Activated naive CD4-positive, alpha-beta T cell treated with anti-CD3 and anti-CD28 coated beads, Interleukin-2, amount 50 U/mL, for 24 hours (primary cell): ENCODE results near the gene NR2F1.

ENCODE experiments used
- H3K27ac Mint-ChIP-seq: one replicate; pipeline ENCODE4 v1.8.0; 2021; ENCODE audit warnings: mild to moderate bottlenecking, mixed read lengths
- H3K27me3 Mint-ChIP-seq: one replicate; pipeline ENCODE4 v1.8.0; 2021; ENCODE audit warnings: mixed read lengths
- H3K36me3 Mint-ChIP-seq: one replicate; pipeline ENCODE4 v1.8.0; 2021; ENCODE audit warnings: mixed read lengths
- H3K4me1 Mint-ChIP-seq: one replicate; pipeline ENCODE4 v1.8.0; 2021; ENCODE audit warnings: mixed read lengths
- H3K4me3 Mint-ChIP-seq: one replicate; pipeline ENCODE4 v1.8.0; 2021; ENCODE audit warnings: mild to moderate bottlenecking, mixed read lengths
- H3K9me3 Mint-ChIP-seq: one replicate; pipeline ENCODE4 v1.8.0; 2021; ENCODE audit warnings: mixed read lengths

Gene NR2F1

DNA sequence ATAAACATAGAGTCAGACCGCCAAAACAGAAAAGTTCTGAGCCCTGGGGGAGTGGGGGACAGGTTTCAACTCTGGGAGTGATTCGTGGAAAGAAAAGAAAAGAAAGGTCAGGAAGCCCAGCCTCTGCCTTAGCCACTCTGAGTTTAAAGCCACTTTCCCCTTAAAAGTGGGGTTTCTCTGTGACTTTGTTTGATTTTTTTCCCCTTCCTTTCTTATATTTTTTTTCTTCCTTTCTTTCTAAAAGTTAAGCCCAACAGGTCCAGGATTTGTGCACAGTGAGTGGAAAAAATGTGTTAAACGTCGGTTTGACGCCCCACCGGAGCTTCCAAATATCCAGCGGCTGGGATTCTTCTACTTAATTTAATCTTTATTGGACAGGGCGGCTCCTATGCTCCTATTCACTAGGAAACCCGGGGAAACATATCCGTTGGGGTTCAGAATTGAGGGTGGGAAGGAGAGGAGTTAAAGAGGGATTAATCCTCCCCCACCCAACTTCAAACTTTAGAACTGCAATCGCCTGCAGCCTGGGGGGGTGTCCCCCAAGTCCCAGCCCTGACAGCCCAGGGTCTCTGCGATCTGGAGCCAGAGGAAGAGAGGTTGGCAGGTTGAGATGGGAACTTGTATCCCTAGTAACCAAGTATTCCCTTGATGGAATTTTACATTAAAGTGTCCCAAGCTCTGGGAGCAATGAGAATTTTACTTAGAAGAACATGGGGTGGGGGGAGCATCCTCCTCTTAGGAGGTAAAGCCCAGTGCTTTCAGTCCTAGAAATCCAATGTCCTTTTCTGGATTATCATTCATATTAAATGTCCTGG, 8.3 kb upstream of the NR2F1 start:
- Mint-ChIP-seq H3K9me3 (no peaks in the 10 kb centered on the region), H3K27ac (no peak overlapping the region), H3K27me3 (peaks cover 70% of the 10 kb centered on the region), H3K4me1 (peaks cover 23% of the 10 kb centered on the region), H3K4me3 (no peak overlapping the region), H3K36me3 (no peaks in the 10 kb centered on the region)

DNA sequence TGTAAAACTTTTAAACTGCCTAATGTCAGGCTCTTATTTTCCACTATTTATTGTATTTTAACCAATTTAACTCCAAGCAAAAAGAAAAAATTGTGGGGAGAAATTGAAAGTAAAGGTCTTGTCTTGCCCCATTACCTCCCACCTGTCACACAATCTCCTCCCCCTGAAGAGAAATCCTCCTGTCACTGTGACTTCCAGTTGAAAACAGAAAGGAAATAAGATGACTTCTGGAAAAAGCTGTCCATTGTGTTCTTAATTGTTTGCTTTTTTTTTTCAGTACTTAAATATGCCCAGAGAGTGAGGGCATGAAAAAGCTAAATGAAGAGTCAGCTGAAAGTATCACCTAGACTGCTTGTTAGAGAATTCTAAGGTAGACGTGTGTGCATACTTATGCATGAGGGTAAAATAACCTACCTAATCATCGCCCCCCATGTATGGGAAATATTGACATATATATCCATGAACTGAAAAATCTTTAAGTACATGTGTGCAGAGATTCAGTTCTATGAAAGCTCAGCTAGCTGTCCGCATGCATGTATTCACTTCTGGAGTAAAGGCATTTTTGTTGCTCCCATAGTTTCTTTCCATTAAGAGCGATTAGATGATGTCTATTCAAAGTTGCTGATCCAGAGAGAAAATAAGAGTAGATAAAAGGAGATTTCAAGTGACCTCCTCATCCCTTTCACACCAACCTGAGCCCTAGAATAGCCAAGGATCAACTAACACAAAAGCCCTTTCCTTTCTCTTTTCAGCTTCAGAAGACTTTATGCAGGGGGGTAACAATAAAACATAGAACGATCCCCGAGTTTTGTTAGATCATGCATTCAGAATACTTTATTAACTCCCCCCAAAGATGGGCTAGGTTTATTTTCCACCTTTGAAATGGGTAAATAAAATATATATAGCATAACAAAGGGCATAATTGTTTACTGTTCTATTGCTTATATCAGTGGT, 7.3 kb upstream of the NR2F1 start:
- H3K36me3 Mint-ChIP-seq = no peaks in the 10 kb centered on the region
- H3K27ac Mint-ChIP-seq = no peak overlapping the region
- peaks cover 26% of the 10 kb centered on the region for H3K4me1 Mint-ChIP-seq
- H3K27me3 Mint-ChIP-seq = peaks cover 72% of the 10 kb centered on the region
- H3K4me3 Mint-ChIP-seq = no peak overlapping the region
- no peaks in the 10 kb centered on the region for H3K9me3 Mint-ChIP-seq

DNA sequence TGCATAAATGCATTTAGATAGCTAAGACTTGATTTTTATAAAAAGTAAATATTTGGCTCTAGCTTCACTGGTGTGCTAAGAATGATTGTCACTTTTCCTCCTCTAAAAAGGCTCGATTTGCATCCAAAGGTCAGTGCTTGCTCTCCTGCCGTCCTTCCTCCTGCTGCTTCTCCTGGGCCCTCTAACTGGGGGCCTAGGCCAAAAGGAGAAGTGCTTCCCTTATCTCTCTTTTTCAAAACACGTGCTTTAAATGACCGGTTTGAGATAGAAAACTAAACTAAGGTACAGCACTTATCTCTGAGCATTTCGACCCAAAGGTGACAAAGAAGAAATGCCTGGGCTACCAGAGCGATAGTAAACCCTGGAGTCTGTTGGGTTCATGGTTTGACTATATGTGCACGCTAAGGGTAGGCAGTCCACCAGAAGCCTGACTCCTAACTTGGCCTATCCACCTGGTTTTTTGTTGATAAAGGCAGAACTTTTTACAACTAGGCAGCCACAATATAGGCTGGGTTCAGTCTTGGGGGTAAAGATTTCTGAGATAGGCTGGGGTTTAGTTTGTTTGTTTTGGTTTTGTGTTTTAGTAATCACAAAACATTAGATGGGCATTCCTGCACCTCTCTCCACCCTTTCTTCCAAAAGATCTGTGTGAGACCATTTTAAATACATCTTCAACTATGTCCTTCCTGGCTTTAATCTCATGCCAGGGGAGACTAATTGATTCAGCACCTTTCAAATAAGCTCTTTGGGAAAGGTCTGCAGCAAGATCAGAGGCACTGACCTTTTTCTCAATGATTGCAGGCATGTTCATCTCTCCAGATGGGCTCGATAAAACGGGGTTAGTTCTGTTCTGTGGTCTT, 5.8 kb upstream of the NR2F1 start:
- Mint-ChIP-seq H3K4me3 (no peak overlapping the region), H3K27ac (no peak overlapping the region), H3K9me3 (no peaks in the 10 kb centered on the region), H3K4me1 (peaks cover 20% of the 10 kb centered on the region), H3K36me3 (no peaks in the 10 kb centered on the region), H3K27me3 (peaks cover 66% of the 10 kb centered on the region)

DNA sequence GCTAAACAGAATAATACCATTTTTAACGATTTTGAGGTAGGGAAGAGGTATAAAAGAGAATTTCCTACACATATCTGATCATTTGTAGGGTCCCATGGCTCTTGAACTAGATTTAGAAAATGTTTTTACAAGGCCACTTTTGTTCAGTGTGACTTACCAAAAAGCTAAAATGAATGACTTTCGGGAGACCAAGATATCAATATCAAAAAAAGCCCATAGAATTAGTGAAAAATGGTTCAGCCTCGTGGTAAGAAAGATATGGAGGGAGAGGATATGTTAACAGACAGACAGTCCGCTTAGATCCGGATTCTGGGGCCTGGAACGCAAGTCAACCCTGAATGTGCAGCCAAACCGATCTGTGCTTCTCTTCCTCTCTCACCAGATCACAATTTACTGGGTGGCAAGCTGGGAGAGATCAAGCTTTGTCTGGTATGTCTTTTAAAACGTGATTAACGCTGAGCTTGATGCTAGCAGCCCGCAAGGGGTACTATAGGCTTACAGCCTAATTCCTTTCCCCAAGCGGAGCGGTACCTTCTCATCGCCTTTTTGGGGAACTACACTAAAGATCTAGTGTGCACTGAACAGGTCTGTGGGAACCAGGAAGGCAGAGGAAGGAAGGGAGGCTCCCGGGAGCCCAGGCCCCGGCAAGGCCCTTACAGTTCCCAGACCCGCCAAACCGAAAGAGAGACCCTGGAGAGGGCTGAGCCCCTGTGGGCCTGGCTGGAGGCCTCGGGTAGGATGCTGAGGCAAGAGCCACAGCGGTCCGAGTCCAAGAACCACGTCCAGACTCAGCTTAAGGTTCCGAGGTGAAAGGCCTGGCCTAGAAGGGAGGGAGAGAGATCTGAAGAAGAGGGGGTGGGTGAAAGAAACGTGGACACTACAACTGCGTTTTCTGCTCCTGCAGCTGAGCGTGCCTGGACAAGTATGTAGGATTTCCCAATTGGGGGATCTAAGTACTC, 4.9 kb upstream of the NR2F1 start:
- no peaks in the 10 kb centered on the region for H3K9me3 Mint-ChIP-seq
- no peaks in the 10 kb centered on the region for H3K36me3 Mint-ChIP-seq
- peaks cover 61% of the 10 kb centered on the region for H3K27me3 Mint-ChIP-seq
- H3K4me1 Mint-ChIP-seq = peaks cover 20% of the 10 kb centered on the region
- no peak overlapping the region for H3K27ac Mint-ChIP-seq
- peak overlapping the region; percentile 47 for H3K4me3 Mint-ChIP-seq

DNA sequence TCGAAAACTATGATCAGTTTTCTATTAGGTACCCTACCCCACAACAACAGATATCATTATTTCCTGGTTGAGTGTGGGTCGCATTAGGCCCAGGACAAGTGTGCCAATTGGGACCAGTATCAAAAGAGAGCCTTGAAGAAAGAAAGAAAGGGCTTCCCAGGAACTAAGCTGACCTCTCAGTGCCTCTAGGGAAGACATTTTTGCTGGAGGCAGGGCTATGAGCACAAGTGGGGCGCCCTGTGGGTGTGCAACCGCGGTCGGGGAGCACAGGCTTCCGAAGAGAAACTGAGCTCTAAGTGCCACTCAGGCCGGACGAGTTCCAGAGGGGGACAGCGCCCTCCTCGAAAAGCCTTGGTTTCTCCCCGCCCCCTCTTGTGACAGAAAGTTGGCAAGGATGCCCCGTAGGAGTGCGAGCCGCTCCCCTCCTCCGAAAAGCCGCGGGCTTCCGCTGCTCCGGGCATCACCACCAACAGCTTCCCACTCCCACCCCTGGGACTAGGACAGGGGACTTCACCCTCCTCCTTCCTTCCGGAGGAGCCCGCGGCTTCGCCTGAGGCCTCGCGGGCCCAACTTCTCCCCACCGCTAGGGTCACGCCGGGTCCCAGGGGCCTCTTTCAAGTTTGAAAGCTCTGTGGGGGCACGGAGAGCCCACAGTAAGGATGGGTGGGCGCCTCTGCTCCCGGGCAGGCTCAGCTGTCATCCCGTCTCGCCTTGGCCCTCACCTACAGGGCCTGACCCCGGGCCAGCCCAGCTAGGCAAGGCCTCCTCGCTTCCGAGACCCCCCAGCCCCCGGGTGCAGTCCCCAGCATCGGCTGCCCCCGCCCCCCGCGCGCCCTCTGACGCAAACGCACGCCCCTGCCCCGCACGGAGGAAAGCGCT, 4.0 kb upstream of the NR2F1 start:
- Mint-ChIP-seq H3K27me3 (peaks cover 53% of the 10 kb centered on the region), H3K4me1 (peaks cover 20% of the 10 kb centered on the region), H3K27ac (no peak overlapping the region), H3K36me3 (no peaks in the 10 kb centered on the region), H3K4me3 (peak overlapping the region; percentile 42), H3K9me3 (no peaks in the 10 kb centered on the region)

DNA sequence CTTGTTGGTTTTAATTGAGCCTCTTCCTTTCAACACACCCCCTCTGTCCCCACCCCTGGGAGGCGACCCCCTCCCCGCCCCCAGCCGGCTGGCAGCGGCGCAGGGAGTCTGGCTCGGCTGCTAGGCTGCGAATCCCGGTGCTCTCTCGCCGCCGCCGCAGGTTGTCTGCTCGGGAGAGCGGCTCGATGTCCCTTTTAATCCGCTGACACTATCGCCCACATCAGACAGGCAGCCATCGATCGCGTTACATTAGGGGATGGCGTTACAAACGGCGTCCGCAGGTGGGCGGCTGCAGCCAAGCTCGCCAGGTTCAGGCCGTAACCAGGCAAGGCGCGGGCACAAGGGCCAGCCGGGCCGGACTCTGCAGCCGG, 3.3 kb upstream of the NR2F1 start:
- no peaks in the 10 kb centered on the region for H3K9me3 Mint-ChIP-seq
- H3K4me3 Mint-ChIP-seq = peak overlapping the region; percentile 82
- no peaks in the 10 kb centered on the region for H3K36me3 Mint-ChIP-seq
- H3K4me1 Mint-ChIP-seq = peaks cover 20% of the 10 kb centered on the region
- H3K27me3 Mint-ChIP-seq = peaks cover 48% of the 10 kb centered on the region
- H3K27ac Mint-ChIP-seq = no peak overlapping the region

DNA sequence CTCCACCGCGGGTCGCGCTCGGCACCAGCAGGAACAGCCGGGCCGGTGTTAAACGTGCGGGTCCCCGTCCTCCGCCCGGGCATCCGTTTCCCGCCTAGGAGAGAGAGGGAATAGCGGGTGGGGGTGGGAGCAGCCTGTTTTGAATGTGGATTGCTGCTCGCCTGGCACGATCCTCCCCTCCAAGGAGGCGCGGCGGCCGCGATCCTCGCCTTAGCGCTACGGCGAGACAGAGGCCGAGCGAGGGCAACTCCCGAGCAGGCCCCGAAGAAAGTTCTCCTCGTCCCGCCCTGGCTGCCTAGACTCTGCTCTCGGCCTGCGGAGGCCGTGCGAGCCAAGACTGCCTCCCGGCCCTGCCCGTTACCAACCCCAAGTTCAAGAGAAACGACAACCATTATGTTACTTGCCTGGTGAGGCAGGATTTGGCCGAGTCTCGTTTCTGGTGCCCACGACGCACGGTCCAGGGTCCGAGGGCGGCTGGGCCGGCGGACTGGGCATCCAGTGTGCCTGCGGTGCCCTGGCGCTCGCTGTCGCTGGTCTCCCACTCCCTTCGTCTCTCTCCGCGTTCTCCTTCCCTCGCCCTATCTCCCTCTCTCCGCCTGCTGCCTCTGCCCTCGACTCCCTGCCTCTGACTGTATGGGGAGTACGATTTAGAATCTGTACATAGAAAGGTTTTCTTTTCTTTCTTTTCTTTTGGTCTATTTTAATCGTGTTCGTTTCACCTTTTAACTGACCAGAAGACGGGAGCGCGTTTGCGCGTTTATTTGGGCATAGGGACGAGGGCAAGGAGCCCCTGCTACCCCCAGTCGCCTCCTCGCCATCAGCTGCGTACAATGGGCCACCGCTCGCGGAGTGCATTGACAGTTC, 2.7 kb upstream of the NR2F1 start:
- Mint-ChIP-seq H3K4me1 (peaks cover 20% of the 10 kb centered on the region), H3K27ac (peak overlapping the region; percentile 4), H3K9me3 (no peaks in the 10 kb centered on the region), H3K4me3 (peak overlapping the region; percentile 82), H3K36me3 (no peaks in the 10 kb centered on the region), H3K27me3 (peaks cover 42% of the 10 kb centered on the region)

DNA sequence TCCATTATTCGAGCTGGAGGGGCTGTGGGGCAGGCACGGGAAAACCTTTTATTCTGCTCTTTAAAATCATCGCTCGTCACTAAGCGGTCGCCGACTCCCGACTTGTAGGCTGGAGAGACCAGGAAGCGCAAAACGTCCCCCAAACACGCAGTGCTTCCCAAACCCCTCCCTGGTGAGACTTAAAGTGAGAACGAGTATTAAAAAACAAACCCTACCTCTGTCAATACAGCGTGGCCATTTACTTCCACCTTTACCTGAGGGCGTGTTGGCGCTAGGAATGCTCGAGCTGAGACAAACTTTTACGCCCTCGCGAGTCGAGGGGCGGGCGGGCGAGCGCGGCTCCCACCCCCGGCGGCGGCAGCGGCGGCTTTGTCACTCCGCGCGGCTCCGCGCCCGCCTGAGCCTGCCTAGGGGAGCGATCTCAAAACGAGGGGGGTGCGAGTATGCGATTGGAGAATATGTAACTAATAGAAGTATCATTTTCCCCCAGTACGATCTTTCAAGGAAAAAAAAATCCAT, 2.0 kb upstream of the NR2F1 start, which contains the start of gene NR2F1-AS1:
TSS of gene NR2F1-AS1 (minus strand) at position 293 of the 519 bp plus-strand sequence.
- H3K9me3 Mint-ChIP-seq = no peaks in the 10 kb centered on the region

DNA sequence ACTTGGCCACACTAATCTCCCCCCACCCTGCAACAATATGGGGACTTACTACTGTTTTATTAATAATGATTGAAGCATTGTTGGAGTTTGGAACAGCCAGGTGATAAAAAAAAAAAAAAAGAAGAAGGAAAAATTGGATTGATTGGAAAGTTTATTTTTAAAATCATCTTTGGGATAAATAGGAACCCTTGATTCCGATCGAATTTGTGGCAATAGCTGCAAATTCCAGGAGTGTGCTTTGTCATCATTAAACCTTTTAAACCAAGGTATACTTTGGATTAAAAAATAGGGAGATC, 907 bp upstream of the NR2F1 start:
- Mint-ChIP-seq H3K9me3 (no peaks in the 10 kb centered on the region), H3K4me3 (no peak overlapping the region), H3K4me1 (peaks cover 27% of the 10 kb centered on the region), H3K27ac (no peak overlapping the region), H3K27me3 (peaks cover 37% of the 10 kb centered on the region), H3K36me3 (no peaks in the 10 kb centered on the region)

More for the DNA sequence above, 2.0 kb upstream of the NR2F1 start, which contains the start of gene NR2F1-AS1:
- Mint-ChIP-seq H3K36me3 (no peaks in the 10 kb centered on the region), H3K4me1 (peaks cover 25% of the 10 kb centered on the region), H3K27me3 (peaks cover 39% of the 10 kb centered on the region), H3K27ac (peak within 1 kb of the TSS; percentile 4), H3K4me3 (peak within 1 kb of the TSS; percentile 82)

DNA sequence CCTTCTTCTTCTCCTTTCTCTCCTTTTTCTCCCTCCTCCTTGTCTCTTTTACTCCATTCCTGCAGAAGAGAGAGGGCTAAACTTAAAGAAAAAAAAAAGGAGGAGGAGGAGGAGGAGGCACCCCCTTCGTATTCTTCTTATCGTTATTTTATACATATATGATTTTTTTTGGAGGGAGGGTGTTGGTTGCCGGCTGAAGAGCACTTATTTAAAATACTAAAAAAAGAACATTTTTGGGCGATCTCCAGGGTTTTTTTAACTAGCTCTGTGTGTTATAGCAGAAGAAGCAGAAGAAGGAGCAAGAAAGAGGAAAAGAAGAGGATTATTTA, 381 bp downstream of the NR2F1 start:
- no peaks in the 10 kb centered on the region for H3K36me3 Mint-ChIP-seq
- H3K9me3 Mint-ChIP-seq = no peaks in the 10 kb centered on the region
- H3K27ac Mint-ChIP-seq = peak overlapping the region; percentile 46
- peaks cover 31% of the 10 kb centered on the region for H3K27me3 Mint-ChIP-seq
- H3K4me1 Mint-ChIP-seq = peaks cover 26% of the 10 kb centered on the region
- peak overlapping the region; percentile 79 for H3K4me3 Mint-ChIP-seq

DNA sequence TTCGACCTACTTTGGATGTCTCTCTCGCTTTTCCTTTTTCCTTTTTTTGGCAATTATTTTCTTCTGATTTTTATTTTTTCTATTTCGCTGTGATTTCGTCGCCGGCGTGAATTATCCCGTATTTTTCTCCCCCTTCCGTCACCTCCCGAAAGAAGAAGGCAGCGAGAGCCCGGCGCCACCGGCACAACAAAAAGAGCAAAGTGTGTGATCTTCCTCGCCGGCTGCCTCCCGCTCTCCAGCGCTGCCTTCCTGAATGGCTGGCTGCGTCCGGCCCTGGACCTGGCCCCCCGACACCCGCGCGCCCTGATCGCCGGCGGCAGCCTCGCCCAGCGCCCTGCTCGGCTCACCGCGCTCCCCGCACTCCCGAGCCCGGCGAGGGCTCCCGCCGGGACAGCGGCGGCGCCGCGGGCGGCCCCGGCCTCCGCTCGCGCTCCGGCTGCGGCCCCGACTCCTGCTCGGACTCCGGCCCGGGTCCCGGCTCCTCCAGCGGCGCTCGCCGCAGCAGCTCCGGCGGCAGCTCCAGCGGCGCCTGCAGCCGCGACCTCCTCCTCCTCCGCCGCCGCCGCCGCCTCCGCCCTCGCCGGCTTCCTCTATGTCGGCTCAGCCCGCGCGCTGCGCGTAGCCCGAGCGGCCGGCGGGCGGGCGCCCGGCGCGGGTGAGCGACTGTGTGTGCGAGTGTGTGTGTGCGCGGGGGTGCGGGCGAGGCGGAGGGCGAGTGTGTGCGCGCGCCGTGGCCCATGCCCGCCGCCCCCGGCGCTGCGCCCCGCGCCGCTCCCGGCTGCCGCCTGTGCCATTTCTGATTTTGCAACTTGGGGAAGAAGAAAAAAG, 960 bp downstream of the NR2F1 start:
- Mint-ChIP-seq H3K9me3 (no peaks in the 10 kb centered on the region), H3K4me1 (peaks cover 21% of the 10 kb centered on the region)

DNA sequence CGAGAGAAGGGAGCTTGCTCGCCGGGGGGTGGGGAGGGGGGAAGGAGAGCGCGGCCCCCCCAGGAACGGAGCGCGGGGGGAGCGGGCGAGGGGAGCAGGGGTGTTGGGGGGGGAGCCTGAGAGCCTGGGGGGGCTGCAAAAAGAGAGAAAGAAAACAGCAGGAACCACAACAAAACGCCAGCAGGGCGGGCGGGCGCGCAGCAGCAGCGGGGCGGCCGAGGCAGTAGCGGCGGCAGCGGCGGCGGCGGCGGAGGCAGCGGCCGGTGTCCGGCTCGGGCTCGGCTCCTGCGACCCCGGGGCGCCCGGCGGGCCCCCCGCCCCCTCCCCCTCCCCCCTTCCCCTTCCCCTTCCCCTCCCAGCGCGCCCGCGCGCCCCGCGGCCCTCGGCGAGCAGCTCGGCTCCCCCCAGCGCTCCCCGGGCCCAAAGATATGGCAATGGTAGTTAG, 1.6 kb downstream of the NR2F1 start:
- peaks cover 38% of the 10 kb centered on the region for H3K27me3 Mint-ChIP-seq
- H3K9me3 Mint-ChIP-seq = no peaks in the 10 kb centered on the region
- peaks cover 21% of the 10 kb centered on the region for H3K4me1 Mint-ChIP-seq
- H3K27ac Mint-ChIP-seq = no peak overlapping the region
- H3K36me3 Mint-ChIP-seq = peaks cover 3% of the 10 kb centered on the region
- H3K4me3 Mint-ChIP-seq = peak overlapping the region; percentile 33

More for the DNA sequence above, 960 bp downstream of the NR2F1 start:
- Mint-ChIP-seq H3K36me3 (peaks cover 3% of the 10 kb centered on the region), H3K27ac (peak overlapping the region; percentile 46), H3K27me3 (peaks cover 32% of the 10 kb centered on the region), H3K4me3 (peak overlapping the region; percentile 79)
